Measurements from ENCODE around the gene CFAP221.

Gene CFAP221

GRCh38 chr2:119680457-119681202 lies 136.4 kb downstream of the CFAP221 start:
- DNase-seq (ENCODE audit: low read depth in 2 of 2) = no peak

- DNase-seq (ENCODE audit: low read depth in 2 of 2) = no peak
Measured at GRCh38 chr2:119681203-119681867, 137.1 kb downstream of the CFAP221 start.

GRCh38 chr2:119681868-119682220 lies 137.6 kb downstream of the CFAP221 start:
- no peak for DNase-seq (ENCODE audit: low read depth in 2 of 2)

- DNase-seq (ENCODE audit: low read depth in 2 of 2) = no peak
Measured at GRCh38 chr2:119682578-119682977, 138.3 kb downstream of the CFAP221 start.

GRCh38 chr2:119683074-119683712 lies 138.9 kb downstream of the CFAP221 start:
- no peak for DNase-seq (ENCODE audit: low read depth in 2 of 2)

GRCh38 chr2:119683713-119684443 lies 139.6 kb downstream of the CFAP221 start:
- DNase-seq (ENCODE audit: low read depth in 2 of 2) = no peak

GRCh38 chr2:119684518-119684917 lies 140.3 kb downstream of the CFAP221 start:
- DNase-seq (ENCODE audit: low read depth in 2 of 2) = no peak

GRCh38 chr2:119688616-119689015 lies 144.4 kb downstream of the CFAP221 start:
- no peak for DNase-seq (ENCODE audit: low read depth in 2 of 2)

GRCh38 chr2:119689218-119689617 lies 145.0 kb downstream of the CFAP221 start:
- no peak for DNase-seq (ENCODE audit: low read depth in 2 of 2)

GRCh38 chr2:119691189-119691588 lies 146.9 kb downstream of the CFAP221 start:
- no peak for DNase-seq (ENCODE audit: low read depth in 2 of 2)

GRCh38 chr2:119691651-119692245 lies 147.5 kb downstream of the CFAP221 start:
- no peak for DNase-seq (ENCODE audit: low read depth in 2 of 2)

- DNase-seq (ENCODE audit: low read depth in 2 of 2) = no peak
Measured at GRCh38 chr2:119692310-119692709, 148.1 kb downstream of the CFAP221 start.

GRCh38 chr2:119692954-119693353 lies 148.7 kb downstream of the CFAP221 start:
- DNase-seq (ENCODE audit: low read depth in 2 of 2) = no peak

- no peak for DNase-seq (ENCODE audit: low read depth in 2 of 2)
Measured at GRCh38 chr2:119693567-119693966, 149.3 kb downstream of the CFAP221 start.

- DNase-seq (ENCODE audit: low read depth in 2 of 2) = no peak
Measured at GRCh38 chr2:119693967-119694366, 149.7 kb downstream of the CFAP221 start.

GRCh38 chr2:119694470-119694844 lies 150.2 kb downstream of the CFAP221 start:
- DNase-seq (ENCODE audit: low read depth in 2 of 2) = no peak

- DNase-seq (ENCODE audit: low read depth in 2 of 2) = no peak
Measured at GRCh38 chr2:119694845-119695521, 150.7 kb downstream of the CFAP221 start.

GRCh38 chr2:119696005-119696404 lies 151.8 kb downstream of the CFAP221 start:
- DNase-seq (ENCODE audit: low read depth in 2 of 2) = no peak

GRCh38 chr2:119696494-119697030 lies 152.3 kb downstream of the CFAP221 start:
- DNase-seq (ENCODE audit: low read depth in 2 of 2) = no peak

- no peak for DNase-seq (ENCODE audit: low read depth in 2 of 2)
Measured at GRCh38 chr2:119697290-119698020, 153.2 kb downstream of the CFAP221 start.

Measured in stimulated activated CD4-positive, alpha-beta T cell treated with anti-CD3 and anti-CD28 coated beads, Interleukin-15, amount 100 ng/mL, for 48 hours (primary cell).